Measurements from ENCODE around the gene IL18R1. TPM values are rescaled to one million over a fixed set of nuclear protein-coding genes. Genes with fewer than 3 reads are reported as not detected.

Gene IL18R1
- total RNA-seq, 1 donor from 2014 or later: 12.4 TPM

GRCh38 chr2:102344397-102344796 is 11.2 kb upstream of the IL18R1 start:
- DNase-seq (ENCODE audit: low spot score): no peak

- no peak for DNase-seq (ENCODE audit: low spot score)
Measured at GRCh38 chr2:102345329-102345920, 10.2 kb upstream of the IL18R1 start.

- no peak for DNase-seq (ENCODE audit: low spot score)
Measured at GRCh38 chr2:102346381-102347130, 9.0 kb upstream of the IL18R1 start.

- no peak for DNase-seq (ENCODE audit: low spot score)
Measured at GRCh38 chr2:102350137-102350793, 5.3 kb upstream of the IL18R1 start.

- no peak for DNase-seq (ENCODE audit: low spot score)
Measured at GRCh38 chr2:102356381-102356712, 751 bp downstream of the IL18R1 start.

- DNase-seq (ENCODE audit: low spot score): no peak
Measured at GRCh38 chr2:102356741-102357140, 1.1 kb downstream of the IL18R1 start.

- DNase-seq (ENCODE audit: low spot score): no peak
Measured at GRCh38 chr2:102357937-102358336, 2.3 kb downstream of the IL18R1 start.

- DNase-seq (ENCODE audit: low spot score): no peak
Measured at GRCh38 chr2:102358496-102358895, 2.9 kb downstream of the IL18R1 start.

GRCh38 chr2:102359527-102359926 is 3.9 kb downstream of the IL18R1 start:
- DNase-seq (ENCODE audit: low spot score): no peak

- no peak for DNase-seq (ENCODE audit: low spot score)
Measured at GRCh38 chr2:102361632-102362241, 6.1 kb downstream of the IL18R1 start.

GRCh38 chr2:102365763-102366162 is 10.2 kb downstream of the IL18R1 start:
- DNase-seq (ENCODE audit: low spot score): no peak

GRCh38 chr2:102366406-102367112 is 11.0 kb downstream of the IL18R1 start:
- DNase-seq (ENCODE audit: low spot score): no peak

GRCh38 chr2:102367331-102367971 is 11.9 kb downstream of the IL18R1 start:
- DNase-seq (ENCODE audit: low spot score): no peak

GRCh38 chr2:102368461-102369109 is 13.0 kb downstream of the IL18R1 start:
- no peak for DNase-seq (ENCODE audit: low spot score)

- no peak for DNase-seq (ENCODE audit: low spot score)
Measured at GRCh38 chr2:102369866-102370265, 14.3 kb downstream of the IL18R1 start.

GRCh38 chr2:102376052-102376591 is 20.5 kb downstream of the IL18R1 start:
- DNase-seq (ENCODE audit: low spot score): no peak

- DNase-seq (ENCODE audit: low spot score): no peak
Measured at GRCh38 chr2:102383722-102384121, 28.1 kb downstream of the IL18R1 start.

- no peak for DNase-seq (ENCODE audit: low spot score)
Measured at GRCh38 chr2:102385522-102385921, 29.9 kb downstream of the IL18R1 start.

GRCh38 chr2:102386004-102386403 is 30.4 kb downstream of the IL18R1 start:
- DNase-seq (ENCODE audit: low spot score): no peak

GRCh38 chr2:102386867-102387541 is 31.4 kb downstream of the IL18R1 start:
- no peak for DNase-seq (ENCODE audit: low spot score)
